NB4 (cell line): ENCODE results near the gene OR1N2.

Experiments
- CTCF ChIP-seq: IDR thresholded peaks from one replicate; pipeline ENCODE4 v1.5.1; 2012; ENCODE audit warnings: low read depth, low read length
- MYC ChIP-seq: IDR thresholded peaks from 2 replicates; pipeline ENCODE4 v1.6.1; 2011; ENCODE audit warnings: low read depth, low read length

- TF ChIP-seq MYC, result no peak
- no peak for TF ChIP-seq CTCF
Observed at GRCh38 chr9:122538757-122539156, 14.2 kb upstream of the OR1N2 start.
